Measurements from ENCODE around the gene APOBEC3F.
A peak's percentile ranks its signal among the peaks of the same experiment; 100 is the strongest.
"Not testable (repeated sequence)": the region's sequence is repeated elsewhere in the genome, so short reads cannot be mapped to it uniquely, and the experiment has no call there.

APOBEC3F gene

DNA sequence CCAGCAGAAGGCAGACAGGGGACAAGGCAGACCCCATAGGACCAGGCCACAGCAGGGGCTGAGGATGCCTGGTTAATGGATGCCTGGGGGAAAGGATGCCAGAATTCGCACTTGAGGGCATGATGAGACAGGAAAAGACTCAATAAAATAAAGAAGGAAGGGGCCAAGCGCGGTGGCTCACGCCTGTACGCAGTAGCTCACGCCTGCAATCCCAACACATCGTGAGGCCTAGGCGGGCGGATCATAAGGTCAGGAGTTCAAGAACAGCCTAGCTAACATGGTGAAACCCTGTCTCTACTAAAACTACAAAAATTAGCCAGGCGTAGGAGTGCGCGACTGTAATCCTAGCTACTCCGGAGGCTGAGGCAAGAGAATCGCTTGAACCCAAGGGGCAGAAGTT lies 10.0 kb upstream of the APOBEC3F start:
- TF ChIP-seq, protein P1, sequence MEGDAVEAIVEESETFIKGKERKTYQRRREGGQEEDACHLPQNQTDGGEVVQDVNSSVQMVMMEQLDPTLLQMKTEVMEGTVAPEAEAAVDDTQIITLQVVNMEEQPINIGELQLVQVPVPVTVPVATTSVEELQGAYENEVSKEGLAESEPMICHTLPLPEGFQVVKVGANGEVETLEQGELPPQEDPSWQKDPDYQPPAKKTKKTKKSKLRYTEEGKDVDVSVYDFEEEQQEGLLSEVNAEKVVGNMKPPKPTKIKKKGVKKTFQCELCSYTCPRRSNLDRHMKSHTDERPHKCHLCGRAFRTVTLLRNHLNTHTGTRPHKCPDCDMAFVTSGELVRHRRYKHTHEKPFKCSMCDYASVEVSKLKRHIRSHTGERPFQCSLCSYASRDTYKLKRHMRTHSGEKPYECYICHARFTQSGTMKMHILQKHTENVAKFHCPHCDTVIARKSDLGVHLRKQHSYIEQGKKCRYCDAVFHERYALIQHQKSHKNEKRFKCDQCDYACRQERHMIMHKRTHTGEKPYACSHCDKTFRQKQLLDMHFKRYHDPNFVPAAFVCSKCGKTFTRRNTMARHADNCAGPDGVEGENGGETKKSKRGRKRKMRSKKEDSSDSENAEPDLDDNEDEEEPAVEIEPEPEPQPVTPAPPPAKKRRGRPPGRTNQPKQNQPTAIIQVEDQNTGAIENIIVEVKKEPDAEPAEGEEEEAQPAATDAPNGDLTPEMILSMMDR (IDR thresholded peaks at IDR 0.05; ENCODE audit: low read depth, low read length, missing control alignments), result no peak
- DNase-seq (ENCODE audit: low read depth), result no peak
- H3K4me3 ChIP-seq (ENCODE audit: low read depth, low read length), result no peak overlapping the region

DNA sequence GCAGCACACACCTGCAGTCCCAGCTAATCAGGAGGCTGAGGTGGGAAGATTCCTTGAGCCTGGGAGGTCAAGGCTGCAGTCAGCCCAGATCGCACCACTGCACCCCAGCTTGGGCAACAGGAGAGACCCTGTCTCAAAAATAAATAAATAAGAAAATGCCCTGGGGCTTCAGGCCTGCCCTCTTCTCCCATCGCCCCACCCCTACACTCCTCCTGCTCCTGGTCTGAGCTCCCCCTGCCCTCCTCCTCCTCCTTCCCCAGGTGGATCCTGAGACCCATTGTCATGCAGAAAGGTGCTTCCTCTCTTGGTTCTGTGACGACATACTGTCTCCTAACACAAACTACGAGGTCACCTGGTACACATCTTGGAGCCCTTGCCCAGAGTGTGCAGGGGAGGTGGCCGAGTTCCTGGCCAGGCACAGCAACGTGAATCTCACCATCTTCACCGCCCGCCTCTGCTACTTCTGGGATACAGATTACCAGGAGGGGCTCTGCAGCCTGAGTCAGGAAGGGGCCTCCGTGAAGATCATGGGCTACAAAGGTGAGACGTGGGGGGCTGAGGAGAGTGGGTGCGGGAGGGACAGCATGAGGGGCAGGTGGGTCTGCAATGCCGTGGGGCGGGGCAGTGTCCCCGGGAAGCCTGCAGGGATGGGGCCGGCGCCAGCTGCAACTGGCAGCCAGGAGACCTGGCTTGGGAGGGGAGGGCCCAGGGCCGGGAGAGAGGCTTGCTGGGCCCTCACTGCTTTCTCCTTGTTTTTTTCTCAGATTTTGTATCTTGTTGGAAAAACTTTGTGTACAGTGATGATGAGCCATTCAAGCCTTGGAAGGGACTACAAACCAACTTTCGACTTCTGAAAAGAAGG lies 9.0 kb upstream of the APOBEC3F start:
- not testable (repeated sequence) for DNase-seq (ENCODE audit: low read depth)

DNA sequence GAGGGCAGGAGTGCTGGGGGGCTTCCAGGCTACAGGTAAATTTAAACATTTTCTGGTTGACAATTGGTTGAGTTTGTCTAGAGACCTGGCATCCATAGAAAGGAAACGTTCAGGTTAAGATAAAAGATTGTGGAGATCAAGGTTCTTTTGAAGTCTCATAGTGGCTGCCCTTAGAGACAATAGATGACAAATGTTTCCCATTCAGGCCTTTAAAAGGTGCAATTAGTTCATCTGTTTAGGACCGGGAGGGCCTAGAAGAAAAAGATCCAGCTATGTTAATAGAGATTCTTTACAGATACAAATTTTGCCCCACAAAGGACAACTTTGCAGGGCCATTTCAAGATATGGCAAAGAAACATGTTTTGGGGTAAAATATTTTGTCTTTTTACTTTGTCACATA lies 3.6 kb upstream of the APOBEC3F start:
- not testable (repeated sequence) for DNase-seq (ENCODE audit: low read depth); H3K4me3 ChIP-seq (ENCODE audit: low read depth, low read length)

More for the DNA sequence above, 9.0 kb upstream of the APOBEC3F start:
- not testable (repeated sequence) for H3K4me3 ChIP-seq (ENCODE audit: low read depth, low read length)

DNA sequence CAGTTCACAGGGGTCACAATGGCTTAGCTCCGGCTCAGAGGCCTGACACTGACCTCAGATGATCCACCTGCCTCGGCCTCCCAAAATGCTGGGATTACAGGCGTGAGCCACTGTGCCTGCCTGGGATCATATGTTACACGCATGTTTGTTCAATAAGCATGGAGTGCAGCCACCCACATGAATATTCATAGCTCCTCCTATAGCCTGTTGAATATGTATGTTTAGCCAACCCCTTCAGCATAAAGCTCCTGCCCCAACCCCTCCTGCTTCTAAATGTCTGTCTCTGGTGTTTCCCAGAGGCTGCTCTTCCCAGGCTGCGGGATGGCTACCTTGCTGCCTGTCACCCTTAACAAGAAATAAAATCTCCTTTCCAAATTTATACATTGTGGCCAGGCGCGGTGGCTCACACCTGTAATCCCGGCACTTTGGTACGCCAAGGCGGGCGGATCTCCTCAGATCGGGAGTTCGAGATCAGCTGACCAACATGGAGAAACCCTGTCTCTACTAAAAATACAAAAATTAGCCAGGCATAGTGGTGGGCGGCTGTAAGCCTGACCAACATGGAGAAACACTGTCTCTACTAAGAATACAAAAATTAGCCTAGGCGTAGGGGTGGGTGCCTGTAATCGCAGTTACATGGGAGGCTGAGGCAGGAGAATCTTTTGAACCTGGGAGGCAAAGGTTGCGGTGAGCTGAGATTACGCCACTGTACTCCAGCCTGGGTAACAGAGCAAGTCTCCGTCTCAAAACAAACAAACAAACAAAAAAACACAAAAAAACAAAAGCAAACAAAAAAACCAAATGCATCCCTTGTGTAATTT lies 1.1 kb upstream of the APOBEC3F start:
- no peak for DNase-seq (ENCODE audit: low read depth)
- no peak overlapping the region; the same call in 1 of the 2 replicates for H3K4me3 ChIP-seq (ENCODE audit: low read depth, low read length)
- TF ChIP-seq, protein P1 (IDR thresholded peaks at IDR 0.05; ENCODE audit: low read depth, low read length, missing control alignments), result no peak

DNA sequence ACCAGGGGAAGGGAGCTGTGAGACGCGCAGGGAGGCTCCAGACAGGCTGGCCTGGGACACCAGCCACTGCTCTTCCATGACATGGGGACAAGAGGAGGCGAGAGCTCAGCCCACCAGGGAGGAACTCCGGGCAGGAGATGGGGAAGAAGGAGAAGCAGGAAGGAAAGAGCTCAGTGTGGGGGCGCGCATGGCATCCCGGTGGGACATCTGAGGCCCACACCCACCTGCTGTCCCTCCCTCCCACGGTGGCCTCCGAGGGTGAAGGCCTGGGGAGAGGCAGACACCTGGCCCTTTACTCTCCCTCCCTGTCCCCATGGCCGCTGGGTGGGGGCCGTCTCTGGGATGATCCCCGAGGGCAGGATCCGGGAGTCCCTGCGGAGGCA lies 518 bp upstream of the APOBEC3F start:
- peak overlapping the region; percentile 71 for H3K4me3 ChIP-seq (ENCODE audit: low read depth, low read length)
- DNase-seq (ENCODE audit: low read depth), result not testable (repeated sequence)

DNA sequence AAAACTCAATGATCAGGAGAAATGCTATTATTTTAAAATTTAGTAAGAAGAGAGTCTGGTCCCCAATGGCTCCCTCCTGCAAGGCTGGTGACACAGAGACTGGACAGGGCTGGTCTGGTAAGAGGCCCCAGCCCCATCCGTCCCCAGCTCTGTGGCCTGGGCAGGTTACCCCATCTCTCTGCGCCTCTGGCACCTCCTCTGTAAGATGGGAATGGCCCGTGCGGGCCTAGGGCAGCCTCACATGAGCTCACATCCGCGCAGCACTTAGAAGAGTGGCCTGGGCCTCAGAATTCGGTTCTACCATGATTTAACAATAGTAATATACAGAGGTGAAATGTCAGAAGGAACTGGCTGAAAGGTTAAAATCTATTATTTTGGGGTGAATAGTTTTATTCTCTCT lies 1.2 kb downstream of the APOBEC3F start:
- H3K4me3 ChIP-seq (ENCODE audit: low read depth, low read length), result peak overlapping the region; percentile 71
- DNase-seq (ENCODE audit: low read depth), result no peak
- TF ChIP-seq, protein P1 (IDR thresholded peaks at IDR 0.05; ENCODE audit: low read depth, low read length, missing control alignments), result no peak

DNA sequence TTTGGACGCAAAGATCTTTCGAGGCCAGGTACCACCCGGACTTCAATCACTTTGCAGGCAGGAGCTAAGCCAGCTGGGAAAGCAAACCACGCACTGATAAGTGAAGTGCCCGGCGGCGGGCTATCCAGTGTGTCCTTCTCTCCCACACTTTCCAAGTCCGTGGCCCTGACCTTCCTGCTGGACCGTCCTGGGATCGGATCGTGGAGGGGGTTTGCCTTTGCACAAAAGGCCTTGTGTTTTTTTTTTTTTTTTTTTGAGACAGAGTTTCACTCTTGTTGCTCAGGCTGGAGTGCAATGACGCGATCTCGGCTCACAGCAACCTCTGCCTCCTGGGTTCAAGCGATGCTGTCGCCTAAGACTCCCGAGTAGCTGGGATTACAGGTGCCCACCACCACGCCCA lies 2.4 kb downstream of the APOBEC3F start:
- not testable (repeated sequence) for H3K4me3 ChIP-seq (ENCODE audit: low read depth, low read length); DNase-seq (ENCODE audit: low read depth)

DNA sequence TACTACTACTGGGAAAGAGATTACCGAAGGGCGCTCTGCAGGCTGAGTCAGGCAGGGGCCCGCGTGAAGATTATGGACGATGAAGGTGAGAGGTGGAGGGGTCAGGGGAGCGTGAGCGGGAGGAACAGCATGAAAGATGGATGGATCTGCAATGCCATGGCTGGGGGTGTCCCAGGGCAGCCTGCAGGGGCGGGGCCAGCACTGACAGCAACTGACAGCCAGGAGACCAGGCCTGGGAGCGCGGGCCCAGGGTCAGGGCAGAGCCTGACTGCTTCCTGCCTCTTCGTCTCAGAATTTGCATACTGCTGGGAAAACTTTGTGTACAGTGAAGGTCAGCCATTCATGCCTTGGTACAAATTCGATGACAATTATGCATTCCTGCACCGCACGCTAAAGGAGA lies 4.5 kb downstream of the APOBEC3F start:
- H3K4me3 ChIP-seq (ENCODE audit: low read depth, low read length); DNase-seq (ENCODE audit: low read depth): not testable (repeated sequence)

DNA sequence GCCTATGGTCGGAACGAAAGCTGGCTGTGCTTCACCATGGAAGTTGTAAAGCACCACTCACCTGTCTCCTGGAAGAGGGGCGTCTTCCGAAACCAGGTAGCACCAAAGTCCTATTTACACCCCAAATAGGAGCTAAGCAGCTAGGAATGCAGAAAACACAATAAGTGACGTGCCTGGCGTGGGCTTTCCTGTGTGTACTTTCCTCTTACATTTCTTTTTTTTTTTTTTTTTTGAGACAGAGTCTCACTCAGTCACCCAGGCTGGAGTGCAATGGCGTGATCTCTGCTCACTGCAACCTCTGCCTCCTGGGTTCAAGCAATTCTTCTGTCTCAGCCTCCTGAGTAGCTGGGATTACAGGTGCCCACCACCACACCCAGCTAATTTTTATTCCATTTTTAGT lies 8.8 kb downstream of the APOBEC3F start:
- H3K4me3 ChIP-seq (ENCODE audit: low read depth, low read length); DNase-seq (ENCODE audit: low read depth): not testable (repeated sequence)

DNA sequence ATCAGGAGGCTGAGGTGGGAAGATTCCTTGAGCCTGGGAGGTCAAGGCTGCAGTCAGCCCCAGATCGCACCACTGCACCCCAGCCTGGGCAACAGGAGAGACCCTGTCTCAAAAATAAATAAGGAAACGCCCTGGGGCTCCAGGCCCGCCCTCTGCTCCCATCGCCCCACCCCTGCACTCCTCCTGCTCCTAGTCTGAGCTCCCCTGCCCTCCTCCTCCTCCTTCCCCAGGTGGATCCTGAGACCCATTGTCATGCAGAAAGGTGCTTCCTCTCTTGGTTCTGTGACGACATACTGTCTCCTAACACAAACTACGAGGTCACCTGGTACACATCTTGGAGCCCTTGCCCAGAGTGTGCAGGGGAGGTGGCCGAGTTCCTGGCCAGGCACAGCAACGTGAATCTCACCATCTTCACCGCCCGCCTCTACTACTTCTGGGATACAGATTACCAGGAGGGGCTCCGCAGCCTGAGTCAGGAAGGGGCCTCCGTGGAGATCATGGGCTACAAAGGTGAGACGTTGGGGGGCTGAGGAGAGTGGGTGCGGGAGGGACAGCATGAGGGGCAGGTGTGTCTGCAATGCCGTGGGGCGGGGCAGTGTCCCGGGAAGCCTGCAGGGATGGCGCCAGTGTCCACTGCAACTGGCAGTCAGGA lies 11.3 kb downstream of the APOBEC3F start:
- not testable (repeated sequence) for DNase-seq (ENCODE audit: low read depth); H3K4me3 ChIP-seq (ENCODE audit: low read depth, low read length)

Data from GM12864 (cell line).